Lower lobe of right lung (tissue), 2 donors: ENCODE results near the gene TTC7B. TPM values are rescaled to one million over a fixed set of nuclear protein-coding genes. Genes with fewer than 3 reads are reported as not detected.

Experiments used
- ATAC-seq, 2 donors: fragments of 200-7000 bp; cut with Tn5 transposase; one replicate each; pipeline ENCODE4 v1.9.1; 2020 to 2022; ENCODE audit warnings: mild to moderate bottlenecking in 2 of 2, moderate library complexity in 2 of 2
- DNase-seq: peaks from one replicate; pipeline ENCODE4 v3.0.0-alpha.2; 2020
- H3K27ac ChIP-seq: fragments of 200-600 bp; one replicate; pipeline ENCODE4 v1.8.0; 2022
- H3K27me3 ChIP-seq: fragments of 200-600 bp; one replicate; pipeline ENCODE4 v1.8.0; 2022; ENCODE audit warnings: low read depth
- H3K36me3 ChIP-seq: fragments of 200-600 bp; one replicate; pipeline ENCODE4 v1.8.0; 2022; ENCODE audit warnings: mild to moderate bottlenecking
- H3K4me1 ChIP-seq: fragments of 200-600 bp; one replicate; pipeline ENCODE4 v1.8.0; 2022
- H3K4me3 ChIP-seq: fragments of 200-600 bp; one replicate; pipeline ENCODE4 v1.8.0; 2022; ENCODE audit warnings: mild to moderate bottlenecking
- H3K9me3 ChIP-seq: fragments of 200-600 bp; one replicate; pipeline ENCODE4 v1.8.0; 2022
- intact Hi-C: fragments of 100-400 bp; cut with DNase I; formaldehyde crosslinking; loops from one replicate; pipeline ENCODE4 v1.11.0; 2022
- total RNA-seq: library from RNA; stranded (reverse); fragmentation: NEBNext Ultra II Directional; extraction: Animal tissue kit (Norgen Biotek cat#: 25700); gene quantifications from one replicate; pipeline ENCODE4 v1.2.1, GENCODE V29; 2021
- TF ChIP-seq, protein P1 (sequence below): fragments of 200-600 bp; IDR thresholded peaks from one replicate; pipeline ENCODE4 v1.8.0; 2022; ENCODE audit warnings: antibody characterized with exemption, mild to moderate bottlenecking
- donor health status: DM: no; HTN: yes; CAD: no; lungs with severe emphysema.

Gene TTC7B
- total RNA-seq, 1 donor from 2014 or later = 54.1 TPM

- ATAC-seq = no peak
Measured at GRCh38 chr14:90625445-90625844, 190.8 kb downstream of the TTC7B start.

DNA sequence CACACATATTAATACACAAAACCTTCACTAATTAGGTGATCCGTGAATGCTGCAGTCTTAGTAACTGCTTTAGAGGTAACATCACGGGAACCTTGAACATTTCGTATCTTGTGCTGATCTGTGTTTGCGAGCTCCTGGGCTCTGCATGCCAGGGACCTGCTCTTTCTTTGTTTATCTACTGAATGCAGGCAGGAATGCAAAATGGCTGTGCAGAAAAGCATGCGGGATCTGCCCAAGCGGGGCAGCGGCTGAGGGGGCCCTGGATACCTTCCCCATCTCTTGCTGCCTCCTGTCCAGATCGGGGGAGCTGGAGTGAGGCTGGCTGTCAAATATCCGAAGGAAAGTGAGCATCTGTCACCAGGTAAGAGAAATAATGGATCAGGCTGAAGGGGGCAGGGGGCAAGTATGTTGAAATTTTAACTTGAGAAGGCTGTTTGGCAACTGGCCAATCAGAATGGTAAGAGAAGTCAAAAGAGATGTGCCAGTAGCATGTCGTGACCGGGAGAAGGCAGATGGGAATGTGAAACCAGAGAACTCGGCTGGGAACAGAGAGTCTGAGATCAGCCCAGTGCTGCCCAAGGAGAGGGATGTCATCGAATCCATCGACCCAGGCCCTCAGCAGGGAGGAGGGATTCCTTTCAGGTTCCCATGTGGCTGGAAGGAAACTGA, 191.4 kb downstream of the TTC7B start:
- H3K4me3 ChIP-seq = no peak overlapping the region
- intact Hi-C loops = no loop called here
- peak in 1 of 2 donors; percentile 13 for ATAC-seq

More at GRCh38 chr14:90625445-90625844, 190.8 kb downstream of the TTC7B start:
- Histone ChIP-seq H3K27me3 (no peaks in the 10 kb centered on the region), H3K27ac (no peak overlapping the region), H3K4me1 (peaks cover 43% of the 10 kb centered on the region), H3K4me3 (no peak overlapping the region), H3K36me3 (no peaks in the 10 kb centered on the region), H3K9me3 (no peaks in the 10 kb centered on the region)
- no peak for DNase-seq
- TF ChIP-seq, protein P1, sequence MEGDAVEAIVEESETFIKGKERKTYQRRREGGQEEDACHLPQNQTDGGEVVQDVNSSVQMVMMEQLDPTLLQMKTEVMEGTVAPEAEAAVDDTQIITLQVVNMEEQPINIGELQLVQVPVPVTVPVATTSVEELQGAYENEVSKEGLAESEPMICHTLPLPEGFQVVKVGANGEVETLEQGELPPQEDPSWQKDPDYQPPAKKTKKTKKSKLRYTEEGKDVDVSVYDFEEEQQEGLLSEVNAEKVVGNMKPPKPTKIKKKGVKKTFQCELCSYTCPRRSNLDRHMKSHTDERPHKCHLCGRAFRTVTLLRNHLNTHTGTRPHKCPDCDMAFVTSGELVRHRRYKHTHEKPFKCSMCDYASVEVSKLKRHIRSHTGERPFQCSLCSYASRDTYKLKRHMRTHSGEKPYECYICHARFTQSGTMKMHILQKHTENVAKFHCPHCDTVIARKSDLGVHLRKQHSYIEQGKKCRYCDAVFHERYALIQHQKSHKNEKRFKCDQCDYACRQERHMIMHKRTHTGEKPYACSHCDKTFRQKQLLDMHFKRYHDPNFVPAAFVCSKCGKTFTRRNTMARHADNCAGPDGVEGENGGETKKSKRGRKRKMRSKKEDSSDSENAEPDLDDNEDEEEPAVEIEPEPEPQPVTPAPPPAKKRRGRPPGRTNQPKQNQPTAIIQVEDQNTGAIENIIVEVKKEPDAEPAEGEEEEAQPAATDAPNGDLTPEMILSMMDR = no peak
- intact Hi-C loops = no loop called here

DNA sequence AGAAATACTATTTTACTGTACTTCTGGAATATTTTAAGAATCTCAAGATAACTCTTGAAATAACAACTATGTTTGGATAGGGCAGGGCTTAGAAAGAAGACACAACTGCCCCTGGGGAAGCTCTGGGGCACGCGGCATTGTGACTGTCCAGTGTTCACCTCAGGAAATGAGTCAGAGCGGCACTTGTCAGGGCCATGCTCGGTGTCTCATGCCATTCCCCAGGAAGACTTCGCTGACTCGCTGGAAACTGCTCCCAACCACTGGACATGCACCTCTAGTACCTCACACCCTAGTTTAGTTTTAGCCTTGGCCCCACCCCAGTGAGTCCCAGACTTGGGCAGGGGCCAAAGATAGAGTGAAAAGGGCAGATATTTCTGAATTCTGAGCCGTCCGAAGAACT, 192.0 kb downstream of the TTC7B start:
- no peak for DNase-seq
- Histone ChIP-seq H3K27me3 (no peaks in the 10 kb centered on the region), H3K4me1 (peaks cover 33% of the 10 kb centered on the region), H3K4me3 (no peak overlapping the region), H3K36me3 (no peaks in the 10 kb centered on the region), H3K27ac (peak overlapping the region; percentile 31), H3K9me3 (no peaks in the 10 kb centered on the region)
- TF ChIP-seq, protein P1 = no peak
- intact Hi-C loops = no loop called here
- ATAC-seq = peak; percentile 75 to 90

More for the DNA sequence above, 191.4 kb downstream of the TTC7B start:
- no peaks in the 10 kb centered on the region for H3K9me3 ChIP-seq
- peak overlapping the region; percentile 31 for H3K27ac ChIP-seq
- H3K36me3 ChIP-seq = no peaks in the 10 kb centered on the region
- H3K4me1 ChIP-seq = peaks cover 39% of the 10 kb centered on the region
- H3K27me3 ChIP-seq = no peaks in the 10 kb centered on the region
- DNase-seq = no peak
- TF ChIP-seq, protein P1 = no peak

GRCh38 chr14:90621201-90621600, 195.0 kb downstream of the TTC7B start:
- no peaks in the 10 kb centered on the region for H3K27me3 ChIP-seq
- ATAC-seq (no peak), DNase-seq (no peak)
- H3K9me3 ChIP-seq = no peaks in the 10 kb centered on the region
- TF ChIP-seq, protein P1 = no peak
- H3K4me3 ChIP-seq = no peak overlapping the region
- H3K36me3 ChIP-seq = no peaks in the 10 kb centered on the region
- intact Hi-C loops = no loop called here
- peaks cover 18% of the 10 kb centered on the region for H3K4me1 ChIP-seq
- no peak overlapping the region for H3K27ac ChIP-seq

GRCh38 chr14:90620568-90621077, 195.6 kb downstream of the TTC7B start:
- DNase-seq = no peak

More at GRCh38 chr14:90620568-90621077, 195.6 kb downstream of the TTC7B start:
- Histone ChIP-seq H3K4me1 (peaks cover 18% of the 10 kb centered on the region), H3K36me3 (no peaks in the 10 kb centered on the region), H3K27me3 (no peaks in the 10 kb centered on the region), H3K27ac (no peak overlapping the region), H3K4me3 (no peak overlapping the region), H3K9me3 (no peaks in the 10 kb centered on the region)
- ATAC-seq = peak; percentile 4 to 45
- TF ChIP-seq, protein P1 = no peak
- intact Hi-C loops = no loop called here
